ENCODE data around the gene COX19. TPM values are rescaled to one million over a fixed set of nuclear protein-coding genes. Genes with fewer than 3 reads are reported as not detected.

Gene COX19
- total RNA-seq, 4 donors from 2014 or later = 4.7 to 6.5 (median 5.2) TPM

GRCh38 chr7:1012004-1012715 is 36.8 kb upstream of the COX19 start:
- H3K27me3 ChIP-seq = no peaks in the 10 kb centered on the region
- no peak for TF ChIP-seq CTCF (IDR thresholded peaks at IDR 0.05 in 4 of 5, conservative IDR thresholded peaks at IDR 0.05 in 1 of 5)
- TF ChIP-seq POLR2A (IDR thresholded peaks at IDR 0.05) = no peak
- peaks cover 0 to 10% of the 10 kb centered on the region in 2 donors for H3K36me3 ChIP-seq
- no peak overlapping the region for H3K4me3 ChIP-seq
- in situ Hi-C loops (cut with MboI; ENCODE audit: low sequenced_read_pairs in 4 of 4) (no loop called here), intact Hi-C loops (cut with DNase I; ENCODE audit: low total_unique reads) (no loop called here)
- no peaks in the 10 kb centered on the region for H3K4me1 ChIP-seq
- H3K9me3 ChIP-seq = no peaks in the 10 kb centered on the region
- DNase-seq (no peak), ATAC-seq (no peak)
- no peak overlapping the region for H3K27ac ChIP-seq

- Histone ChIP-seq H3K4me1 (no peaks in the 10 kb centered on the region), H3K9me3 (no peaks in the 10 kb centered on the region), H3K27me3 (no peaks in the 10 kb centered on the region), H3K4me3 (no peak overlapping the region), H3K27ac (no peak overlapping the region), H3K36me3 (peaks cover 0 to 10% of the 10 kb centered on the region in 2 donors)
- TF ChIP-seq CTCF (IDR thresholded peaks at IDR 0.05 in 4 of 5, conservative IDR thresholded peaks at IDR 0.05 in 1 of 5) = no peak
- no peak for TF ChIP-seq POLR2A (IDR thresholded peaks at IDR 0.05)
- ATAC-seq = no peak
- intact Hi-C loops (cut with DNase I; ENCODE audit: low total_unique reads) = no loop called here
- DNase-seq = no peak
- in situ Hi-C loops (cut with MboI; ENCODE audit: low sequenced_read_pairs in 4 of 4) = no loop called here
These were observed 36.1 kb upstream of the COX19 start for GRCh38 chr7:1011297-1012003.

GRCh38 chr7:1010226-1010625 is 34.9 kb upstream of the COX19 start:
- DNase-seq = no peak
- intact Hi-C loops (cut with DNase I; ENCODE audit: low total_unique reads) = no loop called here
- TF ChIP-seq POLR2A (IDR thresholded peaks at IDR 0.05) (no peak), CTCF (IDR thresholded peaks at IDR 0.05 in 4 of 5, conservative IDR thresholded peaks at IDR 0.05 in 1 of 5) (no peak)
- no peaks in the 10 kb centered on the region for H3K4me1 ChIP-seq
- peaks cover 0 to 10% of the 10 kb centered on the region in 2 donors for H3K36me3 ChIP-seq
- no peaks in the 10 kb centered on the region for H3K27me3 ChIP-seq
- no peaks in the 10 kb centered on the region for H3K9me3 ChIP-seq
- in situ Hi-C loops (cut with MboI; ENCODE audit: low sequenced_read_pairs in 4 of 4) = no loop called here
- ATAC-seq = no peak
- no peak overlapping the region for H3K27ac ChIP-seq
- H3K4me3 ChIP-seq = no peak overlapping the region

- Histone ChIP-seq H3K9me3 (no peaks in the 10 kb centered on the region), H3K4me1 (no peaks in the 10 kb centered on the region), H3K27me3 (no peaks in the 10 kb centered on the region), H3K36me3 (peaks cover 0 to 10% of the 10 kb centered on the region in 2 donors), H3K4me3 (no peak overlapping the region), H3K27ac (no peak overlapping the region)
- intact Hi-C loops (cut with DNase I; ENCODE audit: low total_unique reads) = no loop called here
- ATAC-seq (no peak), DNase-seq (no peak)
- TF ChIP-seq POLR2A (IDR thresholded peaks at IDR 0.05) = no peak
- no peak for TF ChIP-seq CTCF (IDR thresholded peaks at IDR 0.05 in 4 of 5, conservative IDR thresholded peaks at IDR 0.05 in 1 of 5)
- in situ Hi-C loops (cut with MboI; ENCODE audit: low sequenced_read_pairs in 4 of 4) = no loop called here
These were observed 34.4 kb upstream of the COX19 start for GRCh38 chr7:1009747-1010146.

All from gastrocnemius medialis (tissue), 4 donors.